Measurements from ENCODE around the gene LBHD2.
"Not testable (repeated sequence)": the region's sequence is repeated elsewhere in the genome, so short reads cannot be mapped to it uniquely, and the experiment has no call there.

Gene LBHD2

DNA sequence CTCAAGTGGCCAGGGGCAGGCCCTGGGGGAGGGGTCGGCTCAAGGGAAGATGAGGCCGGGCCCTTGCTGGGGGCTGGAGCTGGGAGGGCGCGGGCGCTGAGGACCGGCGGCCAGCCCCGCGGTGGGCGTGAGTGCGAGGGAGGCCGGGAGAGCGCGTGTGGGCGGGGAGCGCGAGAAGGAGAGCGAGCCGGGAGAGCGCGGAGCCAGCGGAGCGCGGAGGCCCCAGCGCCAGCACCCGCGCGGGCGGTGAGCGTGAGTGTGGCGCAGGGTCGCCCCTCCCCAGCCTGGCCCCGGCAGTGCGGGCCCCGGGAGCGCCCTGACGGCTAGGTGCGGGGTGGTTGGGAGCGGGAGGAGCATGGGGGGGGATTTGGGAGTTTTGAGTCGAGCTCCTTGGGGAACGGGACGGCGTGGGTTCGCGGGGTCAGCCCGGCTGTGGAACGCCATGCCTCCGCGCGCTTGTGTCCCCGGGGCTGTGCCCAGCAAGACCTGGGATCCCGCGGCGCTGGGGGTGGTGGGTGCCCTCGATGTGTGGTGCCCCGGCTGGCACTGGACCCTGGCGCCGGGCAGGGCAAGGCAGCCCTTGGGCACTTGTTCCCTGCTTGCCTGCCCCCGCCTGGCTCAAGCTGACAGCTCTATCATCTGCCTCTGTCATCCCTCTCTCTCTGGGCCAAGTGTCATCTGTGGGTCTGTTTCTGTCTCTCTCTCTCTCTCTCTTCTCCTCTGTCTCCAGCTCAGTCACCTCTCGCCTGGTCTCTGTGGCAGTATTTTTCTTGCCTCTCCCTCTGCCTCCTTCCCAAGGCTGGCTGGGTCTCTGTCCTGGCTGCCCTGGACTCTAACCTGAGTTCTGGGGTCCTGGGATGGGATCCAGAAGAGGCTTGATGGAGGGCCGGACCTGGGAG lies at the start of gene LBHD2:
Gene LBHD2, plus strand, starts transcription at position 190 of the 899 bp plus-strand sequence. CDS start 1,803 bp downstream, outside the sequence.
- DNase-seq (ENCODE audit: low spot score): no peak

DNA sequence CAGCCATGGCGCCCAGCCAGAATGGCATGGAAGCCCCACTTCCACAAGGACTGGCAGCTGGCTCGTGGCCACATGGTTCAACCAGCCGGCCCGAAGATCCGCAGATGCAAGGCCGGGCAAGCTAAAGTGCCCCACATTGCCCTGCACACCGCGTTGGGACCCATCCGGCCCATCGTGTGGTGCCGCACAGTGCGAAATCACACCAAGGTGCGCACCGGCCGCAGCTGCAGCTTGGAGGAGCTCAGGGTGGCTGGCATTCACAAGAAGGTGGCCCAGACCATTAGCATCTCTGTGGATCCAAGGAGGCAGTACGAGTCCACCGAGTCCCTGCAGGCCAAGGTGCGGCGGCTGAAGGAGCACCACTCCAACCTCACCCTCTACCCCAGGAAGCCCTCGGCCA lies 42.5 kb upstream of the LBHD2 start:
- DNase-seq (ENCODE audit: low spot score): no peak

- no peak for DNase-seq (ENCODE audit: low spot score)
Measured at GRCh38 chr14:103043257-103044015, 40.6 kb upstream of the LBHD2 start.

GRCh38 chr14:103045371-103045869 lies 38.6 kb upstream of the LBHD2 start:
- DNase-seq (ENCODE audit: low spot score): no peak

DNA sequence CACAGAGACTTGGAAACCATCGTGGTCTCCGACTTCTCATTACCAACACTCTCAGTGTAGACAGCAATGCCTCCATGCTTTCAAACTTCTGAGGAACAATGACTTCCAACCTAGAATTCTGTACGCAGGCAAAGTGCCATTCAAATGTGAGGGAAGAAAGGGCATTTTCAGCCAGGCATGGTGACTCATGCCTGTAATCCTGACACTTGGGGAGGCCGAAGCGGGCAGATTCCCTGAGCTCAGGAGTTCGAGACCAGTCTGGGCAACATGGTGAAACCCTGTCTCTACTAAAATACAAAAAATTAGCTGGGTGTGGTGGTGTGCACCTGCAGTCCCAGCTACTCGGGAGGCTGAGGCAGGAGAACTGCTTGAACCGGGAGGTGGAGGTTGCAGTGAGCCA lies 36.6 kb upstream of the LBHD2 start:
- not testable (repeated sequence) for DNase-seq (ENCODE audit: low spot score)

DNA sequence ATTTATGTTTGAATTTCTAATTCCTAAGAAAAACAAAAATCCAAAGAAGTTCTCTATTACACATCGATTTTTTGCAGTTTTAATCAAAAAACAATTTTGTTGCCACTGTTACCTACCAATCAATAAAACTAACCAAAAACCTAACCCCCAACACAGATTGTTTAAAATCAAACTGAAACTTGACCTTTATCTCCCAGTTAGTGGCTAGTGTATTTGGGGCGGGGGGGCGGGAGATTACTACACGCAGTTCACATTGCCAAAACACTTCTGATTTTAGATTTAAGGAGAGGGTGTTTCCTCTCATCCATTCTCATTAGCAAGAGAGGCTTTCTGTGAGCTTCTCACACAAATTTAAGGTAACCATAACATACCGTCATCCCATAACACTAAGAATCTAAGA lies 33.1 kb upstream of the LBHD2 start:
- no peak for DNase-seq (ENCODE audit: low spot score)

- no peak for DNase-seq (ENCODE audit: low spot score)
Measured at GRCh38 chr14:103052407-103052806, 31.6 kb upstream of the LBHD2 start.

DNA sequence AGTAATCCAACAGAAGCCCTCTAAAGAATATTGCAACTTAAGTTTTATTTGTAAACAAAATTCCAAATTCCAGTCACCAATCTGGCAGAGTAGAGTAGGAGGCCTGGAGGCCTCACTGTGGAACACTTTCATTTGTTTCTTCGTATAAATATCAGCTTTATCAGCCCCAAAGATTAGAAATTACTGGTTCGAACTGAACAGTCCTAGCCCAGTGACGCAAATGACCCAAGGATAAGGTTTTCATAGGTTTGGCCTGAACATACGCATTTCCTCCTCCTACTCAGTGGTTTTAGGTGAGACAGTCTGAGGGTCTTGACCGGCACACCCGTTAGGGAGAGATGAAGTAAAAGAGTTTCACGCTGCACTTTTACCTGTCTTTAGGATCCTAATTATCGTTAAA lies 28.3 kb upstream of the LBHD2 start:
- DNase-seq (ENCODE audit: low spot score): no peak

DNA sequence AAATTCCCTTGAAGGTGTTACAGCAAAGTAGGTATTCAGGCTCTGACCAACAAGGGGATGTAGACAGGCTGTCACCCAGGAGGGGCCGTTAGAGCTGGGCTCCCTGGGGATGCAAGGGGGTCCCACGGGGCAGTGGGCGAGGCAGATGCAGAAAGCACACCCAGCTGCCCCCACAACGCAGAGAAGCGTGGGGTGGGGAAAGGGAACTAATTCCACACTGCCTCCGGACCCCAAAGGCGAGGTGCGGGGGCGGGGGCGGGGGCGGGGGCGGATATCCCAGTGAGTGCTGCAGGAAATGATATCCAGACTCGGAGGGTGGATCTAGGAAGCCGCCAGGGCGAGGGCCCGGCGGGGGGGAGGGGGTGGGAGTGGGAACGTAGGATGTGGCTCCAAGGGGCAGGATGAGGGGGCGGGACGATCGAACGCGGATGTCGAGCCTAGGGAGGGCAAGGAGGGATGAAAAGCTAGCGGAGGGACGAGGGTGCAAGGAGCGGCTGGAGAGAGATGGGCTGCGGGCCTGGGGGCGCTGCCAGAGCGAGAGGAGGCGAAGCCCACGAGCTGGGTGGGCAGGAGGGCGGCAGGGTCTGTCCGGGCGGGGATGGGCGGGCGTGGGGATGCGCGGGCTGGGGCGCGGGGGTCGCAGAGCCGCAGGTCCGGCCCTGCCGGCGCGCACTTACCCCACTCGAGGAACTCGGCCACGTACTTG lies 27.5 kb upstream of the LBHD2 start:
- peak; percentile 55 for DNase-seq (ENCODE audit: low spot score)

GRCh38 chr14:103057028-103057371 lies 27.0 kb upstream of the LBHD2 start:
- no peak for DNase-seq (ENCODE audit: low spot score)

GRCh38 chr14:103057372-103058163 lies 26.4 kb upstream of the LBHD2 start, which contains the start of gene CDC42BPB:
Gene CDC42BPB, minus strand, starts transcription at chr14:103057549. Its CDS starts 376 bp downstream, at chr14:103057173.
- peak; percentile 95 for DNase-seq (ENCODE audit: low spot score)

DNA sequence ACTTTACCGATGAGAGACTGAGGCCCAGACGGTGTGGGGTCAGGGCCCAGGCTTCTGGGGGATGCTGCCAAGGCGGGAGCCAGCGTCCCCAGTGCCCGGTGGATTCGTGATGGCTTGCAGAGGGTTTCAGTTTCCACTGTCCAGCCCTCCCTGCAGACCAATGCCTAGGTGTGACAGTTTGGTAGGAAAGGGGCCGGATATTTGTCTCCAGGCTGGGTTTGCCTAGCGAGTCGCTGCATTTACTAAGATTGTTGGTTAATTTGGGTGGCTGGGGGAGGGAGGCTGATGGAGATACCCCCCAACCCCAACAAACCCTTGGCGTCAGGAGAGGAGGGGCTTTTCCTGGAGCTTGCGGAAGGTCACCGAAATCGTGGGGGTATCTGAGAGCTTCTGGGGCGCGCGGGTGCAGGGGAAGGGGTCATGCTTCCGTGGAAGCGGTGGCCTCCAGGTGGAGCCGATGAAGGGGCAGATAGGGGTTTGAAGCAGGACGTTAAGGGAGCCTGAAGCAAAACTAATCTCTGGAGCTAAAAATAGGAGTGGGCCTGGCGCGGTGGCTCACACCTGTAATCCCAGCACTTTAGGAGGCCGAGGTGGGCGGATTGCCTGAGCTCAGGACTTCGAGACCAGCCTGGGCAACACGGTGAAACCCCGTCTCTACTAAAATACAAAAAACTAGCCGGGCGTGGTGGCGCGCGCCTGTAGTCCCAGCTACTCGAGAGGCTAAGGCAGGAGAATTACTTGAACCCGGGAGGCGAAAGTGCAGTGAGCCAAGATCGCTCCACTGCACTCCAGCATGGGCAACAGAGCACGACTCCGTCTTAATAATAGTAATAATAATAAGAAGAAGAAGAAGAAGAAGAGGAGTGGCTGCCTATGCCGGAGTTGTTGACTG lies 25.6 kb upstream of the LBHD2 start:
- no peak for DNase-seq (ENCODE audit: low spot score)

DNA sequence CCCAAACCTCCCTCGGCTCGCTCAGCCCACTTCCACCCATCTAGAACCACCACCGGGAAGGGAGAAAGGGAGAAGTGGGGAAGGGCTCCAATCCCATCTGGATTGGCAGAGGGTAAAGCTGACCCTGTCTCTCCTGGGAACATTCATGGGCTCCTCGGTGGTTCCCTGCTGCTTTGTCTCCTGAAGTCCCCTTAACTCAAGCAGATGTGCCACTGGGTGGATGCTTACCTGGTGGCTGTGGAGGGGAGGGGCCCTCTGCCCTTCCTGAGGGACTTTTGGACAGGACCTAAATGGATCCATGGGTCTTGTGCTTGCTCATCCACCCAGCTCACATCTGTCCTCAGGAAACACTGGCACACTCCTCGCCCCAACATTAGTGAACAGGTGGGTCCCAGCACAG lies 24.5 kb upstream of the LBHD2 start:
- DNase-seq (ENCODE audit: low spot score): no peak

DNA sequence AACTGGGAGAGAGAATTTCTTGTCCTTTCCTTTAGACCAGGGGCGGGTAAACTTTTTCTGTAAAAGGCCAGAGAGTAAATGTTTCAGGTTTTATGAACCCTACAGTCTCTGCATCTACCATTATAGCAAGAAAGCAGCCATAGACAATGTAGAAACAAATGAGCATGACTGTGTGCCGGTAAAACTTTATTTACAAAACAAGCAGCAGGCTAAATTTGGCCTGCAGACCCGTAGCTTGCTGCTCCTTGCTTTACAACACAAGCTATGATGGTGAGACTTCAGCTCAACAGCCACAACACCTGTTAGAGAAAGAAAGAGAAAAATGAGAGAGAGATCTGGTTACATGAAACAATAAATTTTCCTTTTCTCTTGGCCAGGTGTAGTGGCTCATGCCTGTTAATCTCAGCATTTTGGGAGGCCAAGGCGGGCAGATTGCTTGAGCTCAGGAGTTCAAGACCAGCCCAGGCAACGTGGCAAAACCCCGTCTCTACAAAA lies 22.5 kb upstream of the LBHD2 start:
- no peak for DNase-seq (ENCODE audit: low spot score)

- DNase-seq (ENCODE audit: low spot score): no peak
Measured at GRCh38 chr14:103064436-103064835, 19.6 kb upstream of the LBHD2 start.

GRCh38 chr14:103064978-103065377 lies 19.0 kb upstream of the LBHD2 start:
- DNase-seq (ENCODE audit: low spot score): no peak

- DNase-seq (ENCODE audit: low spot score): no peak
Measured at GRCh38 chr14:103065861-103066260, 18.1 kb upstream of the LBHD2 start.

DNA sequence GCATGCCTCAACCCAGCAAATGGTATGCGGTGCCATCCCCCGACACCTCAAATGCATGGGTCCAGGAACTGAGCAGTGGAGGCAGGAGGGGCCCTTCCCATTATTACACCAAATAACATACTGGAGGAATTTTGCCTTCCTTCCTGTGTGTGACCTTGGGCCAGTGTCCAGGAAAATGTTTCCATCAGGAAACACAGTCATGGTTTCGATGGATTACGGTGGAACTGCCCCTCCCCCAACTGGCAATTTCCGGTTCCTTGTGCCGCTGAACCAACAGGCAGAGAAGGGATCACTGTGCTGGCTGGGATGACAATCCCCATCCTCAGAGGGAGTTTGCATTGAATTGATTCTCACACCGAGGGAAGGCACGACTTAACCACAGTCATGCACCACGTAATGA lies 17.6 kb upstream of the LBHD2 start:
- DNase-seq (ENCODE audit: low spot score): no peak

GRCh38 chr14:103067231-103067954 lies 16.6 kb upstream of the LBHD2 start:
- peak; percentile 87 for DNase-seq (ENCODE audit: low spot score)

All from LoVo (cell line).